Neural crest cell (in vitro differentiated cells): ENCODE measurements around the gene PHF21B. TPM values are rescaled to one million over a fixed set of nuclear protein-coding genes. Genes with fewer than 3 reads are reported as not detected.

Experiments
- DNase-seq: peaks from one replicate; pipeline ENCODE4 v3.0.0; 2021; ENCODE audit warnings: low read depth, mixed read lengths, low spot score
- H3K27ac Mint-ChIP-seq: one replicate; pipeline ENCODE4 v1.8.0; 2021; ENCODE audit warnings: mild to moderate bottlenecking, mixed read lengths; ENCODE audit not compliant: unreplicated experiment
- H3K27me3 Mint-ChIP-seq: 2 replicates; pipeline ENCODE4 v1.8.0; 2021; ENCODE audit warnings: low read depth, mild to moderate bottlenecking, mixed read lengths
- H3K36me3 Mint-ChIP-seq: 2 replicates; pipeline ENCODE4 v1.8.0; 2021; ENCODE audit warnings: low read depth, mild to moderate bottlenecking, mixed read lengths
- H3K4me1 Mint-ChIP-seq: 2 replicates; pipeline ENCODE4 v1.8.0; 2021; ENCODE audit warnings: mixed read lengths
- H3K4me3 Mint-ChIP-seq: one replicate; pipeline ENCODE4 v1.8.0; 2021; ENCODE audit warnings: mild to moderate bottlenecking, mixed read lengths
- H3K9me3 Mint-ChIP-seq: 2 replicates; pipeline ENCODE4 v1.8.0; 2021; ENCODE audit warnings: mixed read lengths
- CTCF ChIP-seq: fragments of 200-600 bp; sonication (generic); conservative IDR thresholded peaks from 2 replicates; pipeline ENCODE4 v1.5.0; 2021; ENCODE audit warnings: antibody characterized with exemption, mild to moderate bottlenecking
- total RNA-seq: library from RNA; stranded (reverse); gene quantifications from 2 replicates; pipeline ENCODE4 v1.2.1, GENCODE V29; 2021

The PHF21B gene
- total RNA-seq, 1 donor from 2014 or later: 40.4 TPM

DNA sequence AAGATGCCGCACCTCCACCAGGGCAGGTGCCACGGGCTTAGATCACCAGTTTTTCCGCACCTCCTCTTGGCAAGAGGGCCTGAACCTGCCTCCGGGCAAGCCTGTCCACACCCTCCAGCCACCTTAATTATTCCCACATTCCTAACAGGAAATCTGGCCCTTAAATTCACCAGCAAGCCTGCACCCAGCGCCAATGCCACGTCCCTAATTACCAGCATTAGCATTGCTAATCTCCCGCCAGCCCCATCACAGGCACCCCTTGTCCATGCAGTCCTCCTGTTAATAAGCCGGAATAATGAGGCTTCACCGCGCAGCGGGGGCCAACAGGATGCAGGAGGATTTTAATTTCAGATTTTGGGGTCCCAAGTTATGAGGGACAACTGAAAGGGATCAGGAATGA is 69.7 kb downstream of the PHF21B start:
- no peak for DNase-seq
- TF ChIP-seq CTCF: no peak
- no peaks in the 10 kb centered on the region for H3K9me3 Mint-ChIP-seq
- no peak overlapping the region for H3K27ac Mint-ChIP-seq
- peaks cover 16% of the 10 kb centered on the region for H3K4me1 Mint-ChIP-seq
- no peak overlapping the region for H3K4me3 Mint-ChIP-seq
- no peaks in the 10 kb centered on the region for H3K36me3 Mint-ChIP-seq
- H3K27me3 Mint-ChIP-seq: no peaks in the 10 kb centered on the region

GRCh38 chr22:44939451-44939850 is 70.4 kb downstream of the PHF21B start:
- no peak for TF ChIP-seq CTCF
- no peak overlapping the region for H3K4me3 Mint-ChIP-seq
- H3K27ac Mint-ChIP-seq: no peak overlapping the region
- H3K9me3 Mint-ChIP-seq: no peaks in the 10 kb centered on the region
- no peaks in the 10 kb centered on the region for H3K36me3 Mint-ChIP-seq
- H3K27me3 Mint-ChIP-seq: no peaks in the 10 kb centered on the region
- peaks cover 20% of the 10 kb centered on the region for H3K4me1 Mint-ChIP-seq
- no peak for DNase-seq

GRCh38 chr22:44938886-44939285 is 70.9 kb downstream of the PHF21B start:
- no peak overlapping the region for H3K27ac Mint-ChIP-seq
- H3K4me3 Mint-ChIP-seq: no peak overlapping the region
- no peak for DNase-seq
- no peaks in the 10 kb centered on the region for H3K27me3 Mint-ChIP-seq
- H3K36me3 Mint-ChIP-seq: no peaks in the 10 kb centered on the region
- H3K9me3 Mint-ChIP-seq: no peaks in the 10 kb centered on the region
- peaks cover 25% of the 10 kb centered on the region for H3K4me1 Mint-ChIP-seq
- TF ChIP-seq CTCF: no peak

DNA sequence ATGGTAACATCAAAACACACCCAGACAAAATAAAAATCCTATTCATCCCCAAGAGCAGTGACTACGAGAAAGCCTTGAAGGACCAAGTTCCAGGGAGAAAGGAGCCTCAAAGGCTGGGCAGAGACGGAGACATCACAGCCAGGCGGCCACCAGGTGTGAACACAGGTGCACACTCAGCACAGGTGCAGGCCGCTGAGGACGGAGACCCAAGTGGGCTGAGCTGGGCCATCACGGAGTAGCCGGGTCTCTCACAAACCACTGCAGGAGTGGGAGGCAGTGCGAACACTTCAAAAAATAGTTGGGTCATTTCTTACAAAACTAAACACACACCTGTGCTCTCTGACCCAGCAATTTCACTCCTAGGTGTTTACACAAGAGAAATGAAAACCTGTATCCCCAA is 72.6 kb downstream of the PHF21B start:
- DNase-seq: no peak
- Mint-ChIP-seq H3K36me3 (no peaks in the 10 kb centered on the region), H3K27ac (peak overlapping the region; percentile 50), H3K4me1 (peaks cover 36% of the 10 kb centered on the region), H3K4me3 (no peak overlapping the region), H3K9me3 (no peaks in the 10 kb centered on the region), H3K27me3 (no peaks in the 10 kb centered on the region)
- no peak for TF ChIP-seq CTCF

GRCh38 chr22:44936201-44936600 is 73.6 kb downstream of the PHF21B start:
- no peak for DNase-seq
- Mint-ChIP-seq H3K27me3 (no peaks in the 10 kb centered on the region), H3K4me3 (no peak overlapping the region), H3K36me3 (no peaks in the 10 kb centered on the region), H3K9me3 (no peaks in the 10 kb centered on the region), H3K27ac (no peak overlapping the region), H3K4me1 (peaks cover 34% of the 10 kb centered on the region)
- TF ChIP-seq CTCF: no peak

- TF ChIP-seq CTCF: no peak
- Mint-ChIP-seq H3K36me3 (no peaks in the 10 kb centered on the region), H3K9me3 (no peaks in the 10 kb centered on the region), H3K27me3 (no peaks in the 10 kb centered on the region), H3K4me1 (peaks cover 29% of the 10 kb centered on the region), H3K4me3 (no peak overlapping the region), H3K27ac (no peak overlapping the region)
- no peak for DNase-seq
Observed at GRCh38 chr22:44935724-44936123, 74.1 kb downstream of the PHF21B start.
